ENCODE data around the gene PRPH. TPM values are rescaled to one million over a fixed set of nuclear protein-coding genes. Genes with fewer than 3 reads are reported as not detected.

Gene PRPH
- total RNA-seq, 6 experiments from 2014 or later, result not detected

GRCh38 chr12:49260571-49261363 lies 34.2 kb upstream of the PRPH start:
- no peaks in the 10 kb centered on the region for H3K27me3 ChIP-seq
- no peak for TF ChIP-seq POLR2A (IDR thresholded peaks at IDR 0.05)
- no peak for TF ChIP-seq CTCF (IDR thresholded peaks at IDR 0.05)
- no peak for DNase-seq
- ATAC-seq, result no peak
- no peak overlapping the region for H3K27ac ChIP-seq
- intact Hi-C loops (cut with DNase I), result no loop called here
- peaks cover 0 to 1% (median 0%) of the 10 kb centered on the region in 4 donors for H3K4me1 ChIP-seq
- WGBS (ENCODE audit: insufficient coverage, low coverage, low lambda C conversion rate, missing lambda C conversion rate), result 82% methylated on average over 9 of the region's 11 CpGs
- no peaks in the 10 kb centered on the region for H3K36me3 ChIP-seq
- no peaks in the 10 kb centered on the region for H3K9me3 ChIP-seq
- H3K4me3 ChIP-seq, result no peak overlapping the region

- H3K4me3 ChIP-seq, result no peak overlapping the region
- H3K27ac ChIP-seq, result no peak overlapping the region
- peaks cover 0 to 9% (median 2%) of the 10 kb centered on the region in 4 donors for H3K4me1 ChIP-seq
- intact Hi-C loops (cut with DNase I), result no loop called here
- H3K36me3 ChIP-seq, result no peaks in the 10 kb centered on the region
- no peaks in the 10 kb centered on the region for H3K27me3 ChIP-seq
- DNase-seq (no peak), ATAC-seq (no peak)
- H3K9me3 ChIP-seq, result no peaks in the 10 kb centered on the region
- TF ChIP-seq CTCF (IDR thresholded peaks at IDR 0.05), result no peak
- no peak for TF ChIP-seq POLR2A (IDR thresholded peaks at IDR 0.05)
- 95% methylated on average over 2 of the region's 2 CpGs for WGBS (ENCODE audit: insufficient coverage, low coverage, low lambda C conversion rate, missing lambda C conversion rate)
Measured at GRCh38 chr12:49261721-49262120, 33.2 kb upstream of the PRPH start.

GRCh38 chr12:49263400-49263763 lies 31.6 kb upstream of the PRPH start:
- ATAC-seq, result no peak
- DNase-seq, result no peak
- Histone ChIP-seq H3K27me3 (no peaks in the 10 kb centered on the region), H3K27ac (no peak overlapping the region), H3K9me3 (no peaks in the 10 kb centered on the region), H3K36me3 (no peaks in the 10 kb centered on the region), H3K4me3 (no peak overlapping the region), H3K4me1 (peaks cover 0 to 26% (median 9%) of the 10 kb centered on the region in 4 donors)
- WGBS (ENCODE audit: insufficient coverage, low coverage, low lambda C conversion rate, missing lambda C conversion rate), result 86% methylated on average over 5 of the region's 5 CpGs
- TF ChIP-seq CTCF (IDR thresholded peaks at IDR 0.05) (no peak), POLR2A (IDR thresholded peaks at IDR 0.05) (no peak)
- intact Hi-C loops (cut with DNase I), result no loop called here

GRCh38 chr12:49264466-49264872 lies 30.5 kb upstream of the PRPH start:
- no peak for DNase-seq
- 0% methylated on average over 4 of the region's 35 CpGs for WGBS (ENCODE audit: insufficient coverage, low coverage, low lambda C conversion rate, missing lambda C conversion rate)
- Histone ChIP-seq H3K27me3 (no peaks in the 10 kb centered on the region), H3K4me1 (peaks cover 0 to 34% (median 9%) of the 10 kb centered on the region in 4 donors), H3K36me3 (peaks cover 0 to 2% (median under 1%) of the 10 kb centered on the region in 4 donors), H3K27ac (peak overlapping the region; percentile 37 to 88 (median 66)), H3K4me3 (peak overlapping the region; percentile 75 to 98 (median 94)), H3K9me3 (no peaks in the 10 kb centered on the region)
- ATAC-seq, result peak in 3 of 4 donors; percentile 50 to 60 (median 53)
- no peak for TF ChIP-seq CTCF (IDR thresholded peaks at IDR 0.05)
- TF ChIP-seq POLR2A (IDR thresholded peaks at IDR 0.05), result no peak
- intact Hi-C loops (cut with DNase I), result no loop called here
